Activated CD4-positive, alpha-beta T cell treated with anti-CD3 and anti-CD28 coated beads, Interleukin-2, Interleukin-4, amounts not matched to agents 100 ng/mL and 50 ng/mL, durations not matched to agents 16 hours and 8 hours (primary cell): Measurements from ENCODE around the gene GCNT4.
A peak's percentile ranks its signal among the peaks of the same experiment; 100 is the strongest.
"Not testable (repeated sequence)": the region's sequence is repeated elsewhere in the genome, so short reads cannot be mapped to it uniquely, and the experiment has no call there.

Experiments
- DNase-seq: peaks from one replicate; pipeline ENCODE4 v3.0.0-alpha.2; 2020; ENCODE audit warnings: low spot score

Gene GCNT4, protein sequence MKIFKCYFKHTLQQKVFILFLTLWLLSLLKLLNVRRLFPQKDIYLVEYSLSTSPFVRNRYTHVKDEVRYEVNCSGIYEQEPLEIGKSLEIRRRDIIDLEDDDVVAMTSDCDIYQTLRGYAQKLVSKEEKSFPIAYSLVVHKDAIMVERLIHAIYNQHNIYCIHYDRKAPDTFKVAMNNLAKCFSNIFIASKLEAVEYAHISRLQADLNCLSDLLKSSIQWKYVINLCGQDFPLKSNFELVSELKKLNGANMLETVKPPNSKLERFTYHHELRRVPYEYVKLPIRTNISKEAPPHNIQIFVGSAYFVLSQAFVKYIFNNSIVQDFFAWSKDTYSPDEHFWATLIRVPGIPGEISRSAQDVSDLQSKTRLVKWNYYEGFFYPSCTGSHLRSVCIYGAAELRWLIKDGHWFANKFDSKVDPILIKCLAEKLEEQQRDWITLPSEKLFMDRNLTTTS

DNA sequence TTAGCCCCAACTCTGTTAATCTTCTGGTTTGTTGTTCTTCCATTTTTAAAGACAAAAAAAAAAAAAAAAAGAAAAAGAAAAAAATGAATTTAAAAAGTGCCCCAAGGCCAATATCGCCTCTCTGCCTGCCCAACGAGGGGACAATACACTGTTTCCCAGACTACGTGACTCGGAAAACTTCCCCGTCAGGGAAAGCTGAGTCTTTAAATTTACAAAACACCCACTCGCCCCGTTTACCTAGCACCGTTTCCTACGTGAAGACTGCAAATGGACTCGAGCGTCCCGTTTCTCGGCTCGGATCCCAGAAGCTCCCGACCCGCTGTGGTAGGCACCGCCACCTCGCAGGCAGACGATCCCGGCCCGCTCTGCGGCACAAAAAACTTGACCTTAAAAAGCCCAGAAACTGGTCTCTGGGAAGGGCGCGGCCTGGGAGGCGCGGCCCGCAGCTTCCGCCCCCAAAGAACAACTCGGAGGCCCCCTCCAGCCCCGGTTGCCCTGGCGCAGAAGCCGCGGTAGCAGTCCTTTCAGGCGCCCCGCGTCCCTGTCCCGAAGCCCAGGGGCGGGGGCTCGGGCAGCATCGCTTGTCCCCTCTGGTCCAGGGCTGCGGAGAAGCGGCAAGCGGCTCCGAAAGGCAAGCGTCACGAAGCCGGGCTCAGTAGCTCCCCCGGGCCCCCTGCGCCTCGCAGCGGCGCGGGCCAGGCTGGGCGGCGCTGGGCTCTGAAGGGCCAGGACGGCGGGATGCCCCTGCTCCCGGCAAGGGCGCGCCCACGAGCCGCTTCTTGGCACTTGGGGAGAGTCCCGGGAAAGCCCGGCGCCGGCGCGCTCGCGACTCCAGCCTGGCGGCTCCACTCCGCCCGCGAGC is at the start of gene GCNT4:
Gene GCNT4 (minus strand): TSS at position 367 of the 862 bp plus-strand sequence. CDS start 22,521 bp downstream, outside the sequence.
- DNase-seq: no peak

DNA sequence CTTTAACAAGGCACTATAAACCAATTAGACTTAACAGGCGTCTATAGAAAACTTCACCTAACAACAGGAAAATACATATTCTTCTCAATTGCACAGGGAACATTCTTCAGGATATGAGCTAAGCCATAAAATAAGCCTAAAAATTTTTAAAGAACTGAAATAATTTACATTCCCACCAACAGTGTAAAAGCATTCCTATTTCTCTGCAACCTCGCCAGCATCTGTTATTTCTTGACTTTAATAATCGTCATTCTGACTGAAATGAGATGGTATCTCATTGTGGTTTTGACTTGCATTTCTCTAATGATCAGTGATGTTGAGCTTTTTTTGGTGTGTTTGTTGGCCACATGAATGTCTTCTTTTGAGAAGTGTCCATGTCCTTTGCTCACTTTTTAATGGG is 43.6 kb upstream of the GCNT4 start:
- DNase-seq: not testable (repeated sequence)

DNA sequence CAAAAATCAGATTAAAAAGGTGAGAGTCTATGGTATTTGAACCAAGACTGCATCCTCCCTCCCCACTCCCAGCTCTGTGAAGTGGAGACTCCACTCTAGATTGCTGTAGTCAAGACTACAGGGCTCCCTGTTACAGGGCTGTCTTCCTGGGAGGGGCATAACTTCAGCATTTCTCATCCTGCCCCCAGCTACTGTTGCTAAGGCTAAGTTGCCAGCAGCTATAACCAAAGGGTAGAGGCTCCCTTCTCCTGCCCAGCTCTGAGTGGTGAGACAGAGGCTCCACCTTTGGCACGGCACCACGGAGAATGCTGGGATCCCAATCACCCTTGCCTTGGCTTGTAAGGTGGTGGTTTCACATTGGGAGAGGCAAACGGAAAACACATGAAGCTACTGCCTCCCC is 39.2 kb upstream of the GCNT4 start:
- no peak for DNase-seq

DNA sequence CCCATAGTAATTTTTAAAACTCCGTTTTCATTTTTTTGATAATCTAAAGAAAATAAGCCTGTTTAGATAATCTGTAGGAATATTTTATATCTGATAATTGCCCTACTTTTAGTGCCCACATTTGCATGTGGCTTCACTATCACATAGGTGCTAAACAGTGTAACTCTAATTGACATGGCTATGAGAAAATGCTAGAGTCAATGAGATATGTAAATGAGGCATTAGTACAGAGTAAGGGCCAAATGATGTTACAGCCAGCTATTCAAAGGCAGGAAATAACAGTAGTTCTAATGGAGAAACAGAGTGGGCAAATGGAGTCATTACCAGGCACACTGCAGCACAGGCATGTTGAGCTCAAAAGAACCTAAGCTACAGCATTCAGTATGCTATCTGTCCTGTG is 37.3 kb upstream of the GCNT4 start:
- no peak for DNase-seq

DNA sequence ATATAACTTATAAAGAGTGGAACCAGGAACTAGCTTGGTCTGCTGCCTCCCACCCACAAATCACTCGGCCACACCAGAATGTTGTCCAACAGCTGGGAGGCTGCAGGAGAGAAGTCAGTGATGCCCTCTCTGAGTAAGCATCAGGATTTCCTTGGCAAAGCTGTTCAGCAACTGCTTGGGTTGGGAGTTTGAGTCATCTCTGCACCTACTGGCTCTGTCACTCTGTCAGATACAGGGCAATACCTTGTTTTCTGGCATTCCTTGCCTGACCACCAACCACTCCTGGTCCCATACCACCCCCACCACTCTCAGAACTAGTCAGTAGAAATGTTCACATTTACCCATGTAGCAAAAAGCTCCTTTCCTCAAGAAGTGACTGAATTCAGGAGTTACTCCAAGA is 36.8 kb upstream of the GCNT4 start:
- peak; percentile 36 for DNase-seq

GRCh38 chr5:75088648-75089047 is 36.3 kb upstream of the GCNT4 start:
- DNase-seq: no peak

GRCh38 chr5:75081510-75081909 is 29.2 kb upstream of the GCNT4 start:
- no peak for DNase-seq

DNA sequence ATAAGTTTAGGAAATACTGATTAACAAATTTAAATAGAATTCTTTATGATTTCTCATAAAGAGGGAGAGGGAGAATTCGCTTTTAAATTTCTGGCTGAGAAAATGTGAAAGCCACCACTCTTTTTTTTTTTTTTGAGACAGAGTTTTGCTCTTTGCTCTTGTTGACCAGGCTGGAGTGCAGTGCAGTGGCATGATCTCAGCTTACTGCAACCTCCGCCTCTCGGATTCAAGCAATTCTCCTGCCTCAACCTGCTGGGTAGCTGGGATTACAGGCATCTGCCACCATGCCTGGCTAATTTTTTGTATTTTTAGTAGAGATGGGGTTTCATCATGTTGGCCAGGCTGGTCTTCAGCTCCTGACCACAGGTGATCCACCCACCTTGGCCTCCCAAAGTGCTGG is 27.0 kb upstream of the GCNT4 start:
- not testable (repeated sequence) for DNase-seq

- no peak for DNase-seq
These were observed 25.7 kb upstream of the GCNT4 start for GRCh38 chr5:75078027-75078426.

DNA sequence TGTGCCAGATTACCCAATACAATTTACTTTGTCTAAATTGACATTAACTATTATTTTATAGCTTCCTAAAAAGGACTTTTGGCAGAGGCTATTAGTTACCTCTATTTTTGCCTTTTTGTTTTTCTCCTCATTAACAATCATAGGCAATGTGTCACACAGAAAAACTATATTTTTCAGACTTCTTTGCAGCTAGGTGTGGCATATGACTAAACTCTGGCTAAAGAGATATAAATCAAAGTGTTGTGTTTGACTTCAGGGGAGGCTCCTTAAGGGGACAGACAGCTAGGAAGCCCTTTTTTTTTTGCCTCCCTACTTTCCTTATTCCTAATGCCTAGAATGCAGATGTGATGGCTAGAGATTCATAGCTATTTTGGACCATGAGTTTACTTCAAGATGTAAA is 19.7 kb upstream of the GCNT4 start:
- DNase-seq: no peak

DNA sequence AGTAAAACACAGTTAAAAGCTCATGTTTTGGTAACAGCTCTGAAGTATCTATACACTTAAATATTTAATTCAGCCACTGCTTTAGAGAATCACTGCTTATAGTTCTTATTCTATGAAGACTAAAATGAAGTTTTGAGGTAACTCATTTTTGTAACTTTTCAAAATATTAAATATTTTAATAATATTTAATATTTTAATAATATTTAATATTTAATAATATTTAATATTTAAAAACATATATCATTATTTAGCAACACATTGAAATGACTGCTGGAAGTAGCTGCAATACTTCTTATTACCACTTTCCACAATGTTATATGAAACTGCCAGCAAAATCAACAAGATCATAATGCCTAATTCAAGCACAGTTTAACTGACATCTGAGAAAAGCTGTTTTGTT is 18.7 kb upstream of the GCNT4 start:
- no peak for DNase-seq

- DNase-seq: no peak
These were observed 15.1 kb upstream of the GCNT4 start for GRCh38 chr5:75067434-75067833.

DNA sequence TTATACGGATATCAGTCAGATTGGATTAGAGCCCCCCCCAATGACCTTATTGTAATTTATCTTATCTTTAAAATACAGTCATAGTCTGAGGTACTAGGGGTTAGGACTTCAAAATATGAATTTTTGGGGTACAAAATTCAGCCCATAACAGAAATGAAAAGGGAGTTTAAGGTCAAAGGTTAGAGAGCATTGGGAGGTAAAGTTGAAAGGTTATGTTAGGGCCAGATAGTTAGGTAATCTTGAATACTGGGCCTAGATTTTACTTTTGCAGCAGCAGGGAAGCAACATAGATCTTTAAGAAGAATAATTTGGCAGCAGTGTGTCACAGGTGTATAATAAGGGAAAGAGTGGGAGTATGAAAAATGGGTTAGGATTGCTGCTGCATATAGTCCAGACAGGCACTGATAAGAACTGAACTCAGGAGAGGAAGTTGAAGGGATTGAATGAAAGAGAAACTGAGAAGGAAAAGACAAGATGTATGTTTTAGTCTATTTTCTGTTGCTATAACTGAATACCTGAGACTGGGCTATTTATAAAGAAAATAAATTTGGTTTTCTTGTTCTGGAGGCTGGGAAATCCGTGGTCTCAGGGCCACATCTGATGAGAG is 10.7 kb upstream of the GCNT4 start:
- DNase-seq: no peak

DNA sequence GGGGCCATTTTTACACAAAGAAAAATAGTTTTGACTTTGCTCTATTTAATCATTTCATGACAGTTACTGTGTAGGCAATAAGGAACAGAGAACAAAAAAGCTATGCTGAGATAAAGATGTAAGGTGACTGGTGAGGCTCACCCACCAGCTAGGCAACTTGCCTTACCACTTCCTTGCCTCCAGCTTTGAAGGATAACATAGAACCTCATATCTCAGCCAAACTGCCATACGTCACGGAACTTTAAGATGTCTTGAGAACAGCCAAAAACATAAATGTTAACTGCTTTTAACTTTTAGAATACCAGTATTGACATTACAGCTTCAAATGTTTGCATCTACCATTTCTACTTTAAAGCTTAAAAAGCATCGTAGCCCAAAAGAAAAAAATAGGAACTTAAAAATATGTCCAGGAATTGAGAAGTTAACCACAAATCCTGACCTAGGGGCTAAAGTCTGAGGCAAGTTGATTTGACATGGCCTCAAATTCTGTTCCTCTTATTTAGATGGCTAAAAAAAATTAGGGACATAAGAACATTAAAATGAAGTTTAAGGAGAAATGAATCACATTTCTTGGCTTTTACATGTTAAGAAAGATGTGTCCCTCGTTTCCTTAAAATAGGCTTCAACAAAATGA is 7.7 kb upstream of the GCNT4 start:
- no peak for DNase-seq

DNA sequence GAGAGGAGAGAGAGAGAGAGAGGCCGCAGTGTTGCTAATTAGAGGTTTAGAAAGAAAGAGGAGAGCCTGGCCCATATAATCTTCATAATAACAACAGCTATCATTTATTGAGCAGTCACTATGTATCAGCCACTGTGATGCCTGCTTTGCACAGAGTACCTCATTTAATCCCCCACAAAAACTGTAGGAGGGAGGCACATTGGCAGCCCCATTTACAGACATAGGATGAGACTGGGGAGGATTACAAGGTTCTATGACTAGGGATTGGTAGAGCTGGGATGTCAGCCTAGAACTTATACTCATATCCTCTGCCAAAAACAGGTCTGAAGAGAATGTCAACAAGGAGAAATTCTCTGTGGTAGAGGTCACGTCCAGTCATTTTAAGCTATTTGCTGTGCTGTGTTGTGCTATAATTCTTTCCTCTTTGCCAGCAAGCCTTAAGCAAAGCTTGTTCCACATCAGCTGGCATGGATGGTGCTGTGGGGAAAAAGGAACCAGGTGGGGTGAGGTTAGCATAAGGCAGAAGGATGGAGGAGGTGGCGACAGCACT is 6.7 kb upstream of the GCNT4 start:
- DNase-seq: no peak

DNA sequence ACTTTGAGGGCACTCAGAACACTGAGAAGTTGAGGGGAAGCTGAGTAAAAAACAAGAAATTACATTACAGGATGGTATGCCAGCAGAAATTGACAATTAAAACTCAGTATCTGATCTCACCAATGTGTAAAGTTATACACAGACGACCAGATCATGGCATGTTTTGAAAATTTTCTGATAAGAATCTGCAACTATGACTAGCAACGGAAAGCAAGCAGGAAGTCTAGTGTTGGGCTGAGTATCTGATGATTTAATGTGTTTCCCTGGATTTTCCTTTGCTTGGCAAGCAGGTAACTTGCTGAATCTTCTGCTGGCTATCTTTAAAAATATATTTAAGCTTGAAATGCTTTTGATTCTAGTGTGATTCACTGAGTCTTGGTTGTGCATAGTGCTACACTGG is 5.2 kb upstream of the GCNT4 start:
- no peak for DNase-seq

DNA sequence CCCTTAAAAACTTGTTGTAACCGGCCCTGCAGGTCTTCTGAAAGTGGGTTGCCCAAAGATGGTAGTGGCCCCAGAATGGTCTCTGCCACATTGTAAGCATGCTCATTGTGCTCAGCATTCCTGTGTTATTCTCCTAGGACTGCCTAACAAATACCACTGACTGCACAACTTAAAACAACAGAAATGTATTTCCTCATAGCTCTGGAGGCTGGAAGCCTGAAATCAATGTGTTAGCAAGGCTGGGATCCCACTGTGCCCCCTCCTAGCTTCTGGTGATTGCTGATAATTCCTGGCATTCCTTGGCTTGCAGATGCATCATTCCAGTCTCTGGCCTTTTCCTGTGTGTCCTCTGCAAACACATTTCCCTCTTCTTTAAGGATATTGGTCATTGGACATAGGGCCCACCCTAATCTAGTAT is 3.4 kb upstream of the GCNT4 start:
- DNase-seq: no peak

GRCh38 chr5:75054134-75054930 is 2.0 kb upstream of the GCNT4 start:
- no peak for DNase-seq

GRCh38 chr5:75053304-75054133 is 1.2 kb upstream of the GCNT4 start:
- DNase-seq: peak; percentile 44

DNA sequence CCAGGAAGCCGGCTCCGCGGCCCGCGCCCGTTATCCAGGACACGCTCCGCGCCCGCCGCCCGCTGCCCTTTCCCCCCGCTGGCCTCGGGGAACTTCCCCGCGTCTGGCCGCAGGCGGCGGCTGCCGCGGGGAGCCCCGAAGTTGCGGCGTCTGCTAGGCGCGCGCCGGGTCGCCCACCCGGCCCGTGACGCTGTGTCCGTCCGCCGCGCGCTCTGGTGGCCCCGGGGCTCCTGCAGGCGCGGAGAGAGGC is 621 bp upstream of the GCNT4 start:
- no peak for DNase-seq
